Mesothelial cell of epicardium (in vitro differentiated cells): Measurements from ENCODE around the gene KIF14. TPM values are rescaled to one million over a fixed set of nuclear protein-coding genes. Genes with fewer than 3 reads are reported as not detected.

Experiments
- DNase-seq, 2 experiments: peaks; one replicate each; pipeline ENCODE4 v3.0.0; 2021; ENCODE audit warnings: low spot score in 2 of 2; ENCODE audit not compliant: unreplicated experiment in 2 of 2
- H3K27ac Mint-ChIP-seq: 2 replicates; pipeline ENCODE4 v1.8.0; 2021; ENCODE audit warnings: mixed read lengths
- H3K27me3 Mint-ChIP-seq: 2 replicates; pipeline ENCODE4 v1.8.0; 2021; ENCODE audit warnings: low read depth, mixed read lengths
- H3K36me3 Mint-ChIP-seq: 2 replicates; pipeline ENCODE4 v1.8.0; 2021; ENCODE audit warnings: mixed read lengths
- H3K4me1 Mint-ChIP-seq: 2 replicates; pipeline ENCODE4 v1.8.0; 2021; ENCODE audit warnings: mixed read lengths
- H3K4me3 Mint-ChIP-seq: 2 replicates; pipeline ENCODE4 v1.8.0; 2021; ENCODE audit warnings: mild to moderate bottlenecking, moderate library complexity, mixed read lengths
- H3K9me3 Mint-ChIP-seq: 2 replicates; pipeline ENCODE4 v1.8.0; 2021; ENCODE audit warnings: mixed read lengths
- CTCF ChIP-seq: fragments of 200-600 bp; sonication (generic); IDR thresholded peaks from one replicate; pipeline ENCODE4 v1.5.0; 2021; ENCODE audit warnings: antibody characterized with exemption; ENCODE audit not compliant: unreplicated experiment
- total RNA-seq: library from RNA; stranded (reverse); gene quantifications from 3 replicates; pipeline ENCODE4 v1.2.1, GENCODE V29; 2021

KIF14 gene, protein sequence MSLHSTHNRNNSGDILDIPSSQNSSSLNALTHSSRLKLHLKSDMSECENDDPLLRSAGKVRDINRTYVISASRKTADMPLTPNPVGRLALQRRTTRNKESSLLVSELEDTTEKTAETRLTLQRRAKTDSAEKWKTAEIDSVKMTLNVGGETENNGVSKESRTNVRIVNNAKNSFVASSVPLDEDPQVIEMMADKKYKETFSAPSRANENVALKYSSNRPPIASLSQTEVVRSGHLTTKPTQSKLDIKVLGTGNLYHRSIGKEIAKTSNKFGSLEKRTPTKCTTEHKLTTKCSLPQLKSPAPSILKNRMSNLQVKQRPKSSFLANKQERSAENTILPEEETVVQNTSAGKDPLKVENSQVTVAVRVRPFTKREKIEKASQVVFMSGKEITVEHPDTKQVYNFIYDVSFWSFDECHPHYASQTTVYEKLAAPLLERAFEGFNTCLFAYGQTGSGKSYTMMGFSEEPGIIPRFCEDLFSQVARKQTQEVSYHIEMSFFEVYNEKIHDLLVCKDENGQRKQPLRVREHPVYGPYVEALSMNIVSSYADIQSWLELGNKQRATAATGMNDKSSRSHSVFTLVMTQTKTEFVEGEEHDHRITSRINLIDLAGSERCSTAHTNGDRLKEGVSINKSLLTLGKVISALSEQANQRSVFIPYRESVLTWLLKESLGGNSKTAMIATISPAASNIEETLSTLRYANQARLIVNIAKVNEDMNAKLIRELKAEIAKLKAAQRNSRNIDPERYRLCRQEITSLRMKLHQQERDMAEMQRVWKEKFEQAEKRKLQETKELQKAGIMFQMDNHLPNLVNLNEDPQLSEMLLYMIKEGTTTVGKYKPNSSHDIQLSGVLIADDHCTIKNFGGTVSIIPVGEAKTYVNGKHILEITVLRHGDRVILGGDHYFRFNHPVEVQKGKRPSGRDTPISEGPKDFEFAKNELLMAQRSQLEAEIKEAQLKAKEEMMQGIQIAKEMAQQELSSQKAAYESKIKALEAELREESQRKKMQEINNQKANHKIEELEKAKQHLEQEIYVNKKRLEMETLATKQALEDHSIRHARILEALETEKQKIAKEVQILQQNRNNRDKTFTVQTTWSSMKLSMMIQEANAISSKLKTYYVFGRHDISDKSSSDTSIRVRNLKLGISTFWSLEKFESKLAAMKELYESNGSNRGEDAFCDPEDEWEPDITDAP (N-terminal part only)
- 5.1 to 5.7 TPM (median 5.5 TPM) in 3 replicates for total RNA-seq

- peak within 1 kb of the TSS; percentile 94 for H3K4me3 Mint-ChIP-seq
- no peaks in the 10 kb centered on the region for H3K36me3 Mint-ChIP-seq
Observed at GRCh38 chr1:200620273-200621131, at the start of gene KIF14. Gene KIF14, minus strand, starts transcription at chr1:200620751. Its CDS starts 2,028 bp downstream, at chr1:200618723.

DNA sequence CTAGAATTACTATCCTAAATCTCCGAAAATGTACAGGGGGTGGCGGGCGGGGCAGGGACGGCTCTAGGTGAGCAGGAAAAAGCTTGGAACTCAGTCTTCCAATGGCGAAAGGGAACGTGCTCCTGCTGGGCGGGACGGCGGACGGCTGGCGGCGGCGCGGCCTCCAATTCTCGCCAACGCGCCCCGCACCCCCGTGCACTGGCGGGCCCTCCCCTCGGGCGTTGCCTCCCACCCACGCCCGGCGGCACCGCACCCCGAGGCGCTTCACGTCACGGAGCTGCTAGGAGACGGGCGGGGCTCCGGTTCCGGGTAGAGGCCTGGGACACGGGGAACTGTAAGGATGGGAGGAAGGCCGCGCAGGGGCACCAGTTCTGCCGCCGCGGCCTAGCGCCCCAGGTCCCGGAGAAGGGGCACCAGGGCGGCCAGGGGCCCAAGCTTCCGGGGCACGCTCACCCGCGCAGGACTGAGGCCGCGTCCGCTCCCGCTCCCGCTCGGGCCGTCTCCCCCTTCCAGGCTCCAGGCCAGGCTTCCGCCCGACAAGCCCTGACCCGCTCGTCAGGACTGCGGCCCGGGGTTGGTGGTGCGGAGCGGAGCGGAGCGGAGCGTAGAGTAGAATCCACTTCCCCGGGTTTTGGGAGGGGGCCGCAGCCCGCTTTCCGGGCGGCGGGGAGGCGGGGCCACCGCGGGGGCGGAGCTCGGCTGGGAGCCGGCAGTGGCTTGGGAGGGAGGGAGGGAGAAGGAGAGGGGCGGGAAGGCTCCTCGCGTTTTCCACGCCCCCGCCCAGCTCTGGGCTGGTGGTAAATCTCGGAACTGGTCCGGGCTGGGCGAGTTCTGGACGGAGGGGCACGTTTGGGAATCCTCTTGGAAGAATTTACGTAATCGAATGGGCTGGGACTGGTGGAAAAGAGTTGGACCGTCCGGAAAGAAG is 49.0 kb upstream of the KIF14 start, which contains the start of gene DDX59:
Gene DDX59 (minus strand): TSS at position 594 of the 928 bp plus-strand sequence. CDS start 3,167 bp downstream, outside the sequence.
- TF ChIP-seq CTCF: no peak
- Mint-ChIP-seq H3K4me3 (peak within 1 kb of the TSS; percentile 91), H3K27me3 (no peaks in the 10 kb centered on the region), H3K4me1 (peaks cover 44% of the 10 kb centered on the region), H3K27ac (peak within 1 kb of the TSS; percentile 98), H3K9me3 (no peaks in the 10 kb centered on the region), H3K36me3 (peaks cover 16% of the 10 kb centered on the region)
- peak; percentile 89 to 97 for DNase-seq

More at GRCh38 chr1:200620273-200621131, at the start of gene KIF14:
- Mint-ChIP-seq H3K9me3 (no peaks in the 10 kb centered on the region), H3K27me3 (no peaks in the 10 kb centered on the region), H3K27ac (peak within 1 kb of the TSS; percentile 93), H3K4me1 (peaks cover 16% of the 10 kb centered on the region)
- DNase-seq: peak; percentile 82 to 87
- no peak for TF ChIP-seq CTCF

DNA sequence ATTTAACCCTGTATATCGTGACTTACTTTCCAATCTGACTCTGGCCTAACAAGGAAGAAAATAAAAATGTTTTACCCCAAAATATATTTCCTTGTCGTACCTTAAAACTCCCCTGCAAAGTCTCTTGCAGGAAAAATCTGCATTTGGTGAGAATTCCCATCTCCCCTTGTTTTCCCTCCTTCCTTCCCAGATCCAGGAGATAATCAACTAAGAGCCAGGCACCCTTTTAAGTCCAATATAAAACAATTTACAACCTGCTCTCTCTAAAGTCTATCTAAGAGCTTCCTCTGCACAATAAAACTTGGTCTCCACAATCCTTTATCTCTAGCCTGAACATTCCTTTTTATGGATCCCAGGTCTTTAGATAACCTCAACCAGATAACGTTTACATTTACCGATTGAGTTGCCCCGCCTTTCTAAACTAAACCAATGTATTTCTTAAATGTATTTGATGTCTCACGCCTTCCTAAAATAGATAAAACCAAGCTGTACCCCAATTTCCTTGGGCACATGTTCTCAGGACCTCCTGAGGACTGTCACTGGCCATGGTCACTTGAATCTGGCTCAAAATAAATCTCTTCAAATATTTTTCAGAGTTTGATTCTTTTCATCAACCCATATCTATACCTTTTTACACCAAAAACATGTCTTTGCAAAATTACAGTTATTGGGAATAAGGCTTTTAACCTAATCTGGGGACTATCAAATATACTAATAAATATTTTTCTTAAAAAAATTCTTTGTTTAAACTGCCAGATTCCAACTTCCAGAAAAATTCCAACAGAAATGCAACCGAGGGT is 48.2 kb upstream of the KIF14 start:
- Mint-ChIP-seq H3K36me3 (peaks cover 23% of the 10 kb centered on the region), H3K27me3 (no peaks in the 10 kb centered on the region), H3K4me1 (peaks cover 46% of the 10 kb centered on the region), H3K27ac (peak overlapping the region; percentile 95), H3K4me3 (peak overlapping the region; percentile 75), H3K9me3 (no peaks in the 10 kb centered on the region)
- TF ChIP-seq CTCF: no peak
- DNase-seq: no peak

GRCh38 chr1:200666309-200666708 is 45.8 kb upstream of the KIF14 start:
- Mint-ChIP-seq H3K4me1 (peaks cover 46% of the 10 kb centered on the region), H3K27ac (peak overlapping the region; percentile 13), H3K9me3 (no peaks in the 10 kb centered on the region), H3K27me3 (no peaks in the 10 kb centered on the region), H3K4me3 (no peak overlapping the region), H3K36me3 (peaks cover 34% of the 10 kb centered on the region)
- no peak for DNase-seq
- no peak for TF ChIP-seq CTCF
